ENCODE measurements around the gene RAF1. TPM values are rescaled to one million over a fixed set of nuclear protein-coding genes. Genes with fewer than 3 reads are reported as not detected.

Gene RAF1
- total and polyA plus RNA-seq, 2 of the 8 experiments (the other 6 are each of a cell fraction or from before 2014, with no cell fraction given) = 103 to 118 TPM

GRCh38 chr3:12615266-12615665, 48.7 kb downstream of the RAF1 start:
- Histone ChIP-seq H4K5ac (ENCODE audit: insufficient read length, low read depth, low read length) (no peak overlapping the region), H2BK5ac (ENCODE audit: low read depth, low read length) (no peak overlapping the region), H3K79me1 (ENCODE audit: low read depth, low read length) (no peaks in the 10 kb centered on the region; the same call in 1 of the 2 replicates), H2AFZ (ENCODE audit: low read length) (no peak overlapping the region), H3K4ac (replicated peaks; ENCODE audit: insufficient read length, low read depth, low read length) (no peak overlapping the region), H3K4me1 (replicated peaks in 1 of 4; ENCODE audit: control insufficient read depth in 3 of 4, insufficient read depth in 4 of 4, low read length in 3 of 4) (peaks cover 0 to 7% (median 2%) of the 10 kb centered on the region in 4 experiments; a peak in 3 of 7 replicates), H3K79me2 (ENCODE audit: control insufficient read depth in 1 of 2, insufficient read depth in 2 of 2, low read length in 2 of 2) (peaks cover 0 to 49% of the 10 kb centered on the region in 2 experiments; a peak in 2 of 4 replicates), H2AK5ac (ENCODE audit: low read depth, low read length) (no peak overlapping the region), H3K18ac (ENCODE audit: extremely low read depth, low read length) (no peak overlapping the region), H3K23me2 (ENCODE audit: low read depth, low read length) (no peaks in the 10 kb centered on the region), H3K4me2 (ENCODE audit: insufficient read depth in 1 of 2, low read depth in 2 of 2, low read length in 2 of 2) (no peak overlapping the region), H3K27ac (ENCODE audit: low read depth, low read length) (no peak overlapping the region), H2BK120ac (replicated peaks; ENCODE audit: low read depth, low read length) (no peak overlapping the region), H3K14ac (ENCODE audit: insufficient read length) (no peak overlapping the region), H4K8ac (ENCODE audit: extremely low read depth, insufficient read depth, low read length) (no peak overlapping the region), H3K23ac (ENCODE audit: insufficient read length) (no peak overlapping the region), H4K20me1 (replicated peaks in 1 of 2; ENCODE audit: control insufficient read depth in 1 of 2, insufficient read depth in 2 of 2, low read length in 2 of 2) (peaks cover 3 to 6% of the 10 kb centered on the region in 2 experiments), H3K9ac (replicated peaks in 1 of 4; ENCODE audit: extremely low read depth in 1 of 4, low read depth in 3 of 4, low read length in 3 of 4) (no peak overlapping the region), H3K27me3 (replicated peaks in 1 of 4; ENCODE audit: control insufficient read depth in 3 of 4, extremely low read depth in 1 of 4, insufficient read depth in 3 of 4, low read length in 3 of 4) (no peaks in the 10 kb centered on the region), H2BK20ac (ENCODE audit: low read length) (no peak overlapping the region), H2BK12ac (ENCODE audit: low read depth, low read length) (no peak overlapping the region), H3K9me3 (ENCODE audit: insufficient read depth in 2 of 2, low read depth in 1 of 2, low read length in 1 of 2) (no peaks in the 10 kb centered on the region), H3K56ac (replicated peaks; ENCODE audit: insufficient read length, low read depth, low read length) (no peak overlapping the region), H2BK15ac (ENCODE audit: low read length) (no peak overlapping the region), H4K91ac (replicated peaks; ENCODE audit: insufficient read length, low read length) (no peak overlapping the region), H3K36me3 (ENCODE audit: control insufficient read depth in 2 of 4, insufficient read depth in 4 of 4, low read length in 3 of 4) (peaks cover 6 to 36% (median 13%) of the 10 kb centered on the region in 4 experiments), H3K4me3 (ENCODE audit: extremely low read depth in 1 of 4, insufficient read depth in 2 of 4, low read depth in 3 of 4, low read length in 4 of 4) (no peak overlapping the region)
- FAIRE-seq = no peak
- DNase-seq (ENCODE audit: low read depth in 1 of 2, low spot score in 2 of 2) = no peak
- POLR2A ChIA-PET (ENCODE audit: partially characterized antibody) = interaction anchor here (1.1 kb wide), 1 partner anchor 23 kb away, joined by 3 read pairs; no protein-coding TSS in a partner anchor
- CTCF ChIA-PET (ENCODE audit: partially characterized antibody) = interaction anchor here (0.6 to 1.3 kb wide), 6 partner anchors 9 to 229 kb away, joined by 3 to 4 read pairs (median 3); no protein-coding TSS in a partner anchor
- WGBS, 2 experiments (ENCODE audit: extremely low coverage in 1 of 2, insufficient coverage in 1 of 2, insufficient read length in 1 of 2, insufficient replicate concordance in 2 of 2, low coverage in 1 of 2, low lambda C conversion rate in 2 of 2, missing lambda C conversion rate in 1 of 2) = 99 to 100% methylated on average over 2 to 4 of the region's 4 CpGs
- TF ChIP-seq, protein P1, sequence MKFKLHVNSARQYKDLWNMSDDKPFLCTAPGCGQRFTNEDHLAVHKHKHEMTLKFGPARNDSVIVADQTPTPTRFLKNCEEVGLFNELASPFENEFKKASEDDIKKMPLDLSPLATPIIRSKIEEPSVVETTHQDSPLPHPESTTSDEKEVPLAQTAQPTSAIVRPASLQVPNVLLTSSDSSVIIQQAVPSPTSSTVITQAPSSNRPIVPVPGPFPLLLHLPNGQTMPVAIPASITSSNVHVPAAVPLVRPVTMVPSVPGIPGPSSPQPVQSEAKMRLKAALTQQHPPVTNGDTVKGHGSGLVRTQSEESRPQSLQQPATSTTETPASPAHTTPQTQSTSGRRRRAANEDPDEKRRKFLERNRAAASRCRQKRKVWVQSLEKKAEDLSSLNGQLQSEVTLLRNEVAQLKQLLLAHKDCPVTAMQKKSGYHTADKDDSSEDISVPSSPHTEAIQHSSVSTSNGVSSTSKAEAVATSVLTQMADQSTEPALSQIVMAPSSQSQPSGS (IDR thresholded peaks at IDR 0.05; ENCODE audit: low read length) = no peak
- TF ChIP-seq SP4 (IDR thresholded peaks at IDR 0.05; ENCODE audit: low read length) (no peak), E2F6 (IDR thresholded peaks at IDR 0.05) (no peak), RFX5 (IDR thresholded peaks at IDR 0.05; ENCODE audit: borderline replicate concordance, low read depth, low read length) (no peak), SIN3A (conservative IDR thresholded peaks at IDR 0.05 in 1 of 2, IDR thresholded peaks at IDR 0.05 in 1 of 2; ENCODE audit: low read depth in 1 of 2, low read length in 2 of 2) (no peak), ASH2L (IDR thresholded peaks at IDR 0.05; ENCODE audit: low read length) (no peak), FOSL1 (IDR thresholded peaks at IDR 0.05; ENCODE audit: insufficient read depth, low read depth, low read length) (no peak), KDM5A (IDR thresholded peaks at IDR 0.05; ENCODE audit: low read length) (no peak), GABPA (IDR thresholded peaks at IDR 0.05; ENCODE audit: borderline replicate concordance, insufficient read depth, low read length) (no peak), SUZ12 (IDR thresholded peaks at IDR 0.05; ENCODE audit: low read length) (no peak), NRF1 (IDR thresholded peaks at IDR 0.05; ENCODE audit: low read depth, low read length) (no peak)
